ENCODE results near the gene GDI1.
A peak's percentile ranks its signal among the peaks of the same experiment; 100 is the strongest.

Gene GDI1

DNA sequence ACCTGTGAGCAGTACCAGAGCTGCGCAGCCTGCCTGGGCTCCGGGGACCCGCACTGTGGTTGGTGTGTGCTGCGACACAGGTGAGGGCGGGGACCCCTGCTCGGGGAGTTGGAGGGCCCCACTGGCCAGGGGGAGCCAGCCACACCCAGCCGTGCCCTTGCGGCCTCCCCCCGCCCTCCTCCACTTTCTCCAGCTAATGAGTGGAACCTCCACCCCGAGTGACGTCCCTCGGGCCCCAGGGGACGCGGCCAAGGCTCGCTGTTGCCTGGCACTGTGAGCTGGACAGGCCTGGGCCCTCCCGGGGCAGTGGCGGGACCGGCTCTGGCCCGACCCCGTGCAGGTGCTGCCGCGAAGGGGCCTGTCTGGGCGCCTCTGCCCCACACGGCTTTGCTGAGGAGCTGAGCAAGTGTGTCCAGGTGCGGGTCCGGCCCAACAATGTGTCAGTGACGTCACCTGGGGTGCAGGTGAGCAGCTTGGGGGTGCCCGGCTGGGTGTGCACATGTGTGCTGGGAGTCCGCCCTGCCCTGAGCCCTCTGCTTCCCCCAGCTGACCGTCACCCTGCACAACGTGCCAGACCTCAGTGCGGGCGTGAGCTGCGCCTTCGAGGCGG, 26.8 kb downstream of the GDI1 start:
- DNase-seq, result no peak

- no peak for DNase-seq
Observed at GRCh38 chrX:154464806-154465365, 27.9 kb downstream of the GDI1 start.

GRCh38 chrX:154465601-154466000, 28.6 kb downstream of the GDI1 start:
- DNase-seq, result no peak

DNA sequence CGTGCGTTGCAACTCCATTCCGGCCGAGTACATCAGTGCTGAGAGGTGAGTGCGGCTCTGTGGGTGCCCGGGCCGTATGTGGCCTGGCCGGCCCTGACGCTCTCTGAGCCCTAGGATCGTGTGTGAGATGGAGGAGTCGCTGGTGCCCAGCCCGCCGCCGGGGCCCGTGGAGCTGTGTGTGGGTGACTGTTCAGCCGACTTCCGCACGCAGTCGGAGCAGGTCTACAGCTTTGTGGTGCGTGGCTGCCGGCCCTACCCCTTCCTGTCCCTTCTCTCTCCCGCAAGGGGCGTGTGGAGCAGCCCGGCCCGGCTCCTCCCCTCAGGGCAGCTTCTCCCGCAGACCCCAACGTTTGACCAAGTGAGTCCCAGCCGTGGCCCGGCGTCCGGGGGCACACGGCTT, 29.1 kb downstream of the GDI1 start:
- DNase-seq, result no peak

DNA sequence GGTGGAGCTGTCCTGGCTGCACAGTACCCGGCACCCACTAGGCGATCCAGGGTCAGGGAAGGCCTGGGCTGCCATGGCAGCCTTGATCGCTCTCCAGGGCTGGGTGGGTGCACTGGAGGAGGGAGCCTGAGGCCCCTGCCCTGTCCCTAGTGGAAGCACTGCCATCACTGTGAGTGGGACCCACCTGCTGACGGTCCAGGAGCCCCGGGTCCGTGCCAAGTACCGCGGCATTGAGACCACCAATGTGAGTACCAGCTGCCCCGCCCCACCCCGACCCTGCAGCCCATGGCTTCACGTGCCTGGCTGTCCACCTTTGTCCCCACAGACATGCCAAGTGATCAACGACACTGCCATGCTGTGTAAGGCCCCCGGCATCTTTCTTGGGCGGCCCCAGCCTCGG, 30.0 kb downstream of the GDI1 start:
- DNase-seq, result no peak

- no peak for DNase-seq
Observed at GRCh38 chrX:154467556-154467955, 30.6 kb downstream of the GDI1 start.

GRCh38 chrX:154468217-154468616, 31.3 kb downstream of the GDI1 start:
- DNase-seq, result no peak

DNA sequence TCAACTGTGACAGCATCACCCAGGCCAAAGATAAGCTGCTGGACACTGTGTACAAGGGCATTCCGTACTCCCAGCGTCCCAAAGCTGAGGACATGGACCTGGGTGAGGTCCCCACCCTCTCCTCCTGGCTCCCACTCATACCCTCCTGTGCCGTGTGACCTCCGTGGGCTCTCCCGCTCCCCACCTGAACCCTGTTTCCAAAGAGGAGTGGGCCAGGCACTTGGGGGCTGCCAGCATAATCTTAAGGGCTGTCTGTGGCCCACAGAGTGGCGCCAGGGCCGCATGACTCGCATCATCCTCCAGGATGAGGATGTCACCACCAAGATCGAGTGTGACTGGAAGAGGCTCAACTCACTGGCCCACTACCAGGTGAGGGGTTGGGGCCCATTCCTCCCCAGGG, 32.2 kb downstream of the GDI1 start:
- no peak for DNase-seq

GRCh38 chrX:154469880-154470279, 32.9 kb downstream of the GDI1 start:
- no peak for DNase-seq

DNA sequence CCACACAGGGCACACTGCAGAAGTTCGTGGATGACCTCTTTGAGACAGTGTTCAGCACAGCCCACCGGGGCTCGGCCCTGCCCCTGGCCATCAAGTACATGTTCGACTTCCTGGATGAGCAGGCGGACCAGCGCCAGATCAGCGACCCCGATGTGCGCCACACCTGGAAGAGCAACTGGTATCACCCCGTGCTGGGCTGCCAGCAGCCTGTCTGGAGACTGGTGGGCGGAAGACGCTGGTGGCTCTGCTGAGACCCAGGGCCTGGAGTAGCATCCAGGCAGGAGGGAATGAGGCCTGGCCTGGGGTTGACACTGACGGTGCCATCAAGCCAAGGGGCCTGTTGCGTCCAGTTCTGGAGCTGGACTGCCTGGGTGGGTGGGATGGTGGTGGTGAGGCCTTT, 33.5 kb downstream of the GDI1 start:
- DNase-seq, result no peak

DNA sequence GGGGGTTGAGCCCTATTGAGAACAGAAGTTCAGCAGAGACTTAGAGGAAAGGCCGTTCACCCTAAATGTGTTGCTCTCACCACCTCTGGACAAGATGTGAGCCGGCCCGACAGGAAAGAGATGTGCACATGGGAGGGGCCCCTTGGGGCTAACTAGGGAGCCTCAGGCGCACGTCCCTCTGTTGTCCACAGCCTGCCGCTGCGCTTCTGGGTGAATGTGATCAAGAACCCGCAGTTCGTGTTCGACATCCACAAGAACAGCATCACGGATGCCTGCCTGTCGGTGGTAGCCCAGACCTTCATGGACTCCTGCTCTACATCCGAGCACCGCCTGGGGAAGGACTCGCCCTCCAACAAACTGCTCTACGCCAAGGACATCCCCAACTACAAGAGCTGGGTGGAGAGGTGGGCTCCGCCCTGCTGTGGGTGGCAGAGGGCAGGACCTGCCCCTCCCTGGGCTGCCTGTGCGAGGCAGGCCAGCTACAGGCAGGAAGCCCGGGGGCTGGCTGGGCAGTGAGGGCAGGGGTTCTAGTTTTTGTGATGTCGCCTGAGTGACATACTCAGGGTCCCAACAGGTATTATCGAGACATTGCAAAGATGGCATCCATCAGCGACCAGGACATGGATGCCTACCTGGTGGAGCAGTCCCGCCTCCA, 34.1 kb downstream of the GDI1 start:
- DNase-seq, result no peak

GRCh38 chrX:154471839-154472684, 35.1 kb downstream of the GDI1 start:
- no peak for DNase-seq

- no peak for DNase-seq
Observed at GRCh38 chrX:154472685-154473632, 36.0 kb downstream of the GDI1 start.

DNA sequence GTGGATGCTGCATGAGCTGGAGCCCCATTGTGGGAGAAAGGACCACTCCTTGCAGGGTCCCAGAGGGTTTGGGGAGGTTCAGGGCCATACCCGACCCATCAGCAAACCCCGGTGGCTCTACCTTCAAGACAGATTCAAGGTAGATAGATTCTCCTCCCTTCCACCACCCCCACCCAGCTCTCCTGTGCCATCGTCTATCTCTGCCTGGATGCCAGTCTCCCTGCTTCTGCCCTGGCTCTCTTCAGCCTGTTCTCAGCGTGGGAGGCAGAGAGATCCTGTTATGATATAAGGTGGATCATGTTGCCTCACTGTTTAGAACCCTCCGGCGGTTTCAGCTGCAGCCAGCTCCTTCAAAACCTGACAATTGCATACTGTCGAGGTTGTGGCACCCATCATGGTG, 36.7 kb downstream of the GDI1 start:
- DNase-seq, result no peak

- DNase-seq, result no peak
Observed at GRCh38 chrX:154476821-154477220, 39.9 kb downstream of the GDI1 start.

DNA sequence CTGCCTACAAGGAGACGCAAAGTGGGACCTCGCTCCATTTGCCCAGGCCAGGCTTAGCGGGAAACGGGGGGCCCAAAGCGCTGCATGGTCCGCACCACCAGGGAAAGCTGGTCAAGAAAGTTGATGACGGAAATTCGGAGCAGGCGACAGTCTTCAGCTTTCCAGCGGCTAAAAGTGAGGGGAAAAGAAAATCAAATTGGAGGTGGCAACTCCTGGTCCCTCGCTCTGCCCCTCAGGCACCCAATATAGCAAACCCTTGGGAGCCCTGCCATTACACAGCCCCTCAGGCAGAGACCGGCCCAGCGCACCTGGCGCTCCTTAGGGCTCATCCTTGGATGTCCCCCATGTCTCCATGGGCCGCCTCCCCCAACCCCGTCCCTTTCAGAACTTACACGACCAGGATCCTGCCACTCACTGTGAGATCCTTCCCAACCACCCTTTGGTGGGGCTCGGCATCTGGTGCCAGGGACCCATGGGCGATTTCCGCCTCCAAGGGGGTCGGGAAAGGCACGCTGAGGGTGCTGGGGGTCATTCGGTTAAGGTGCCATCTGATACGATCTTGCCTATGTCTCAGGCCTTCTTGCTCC, 41.0 kb downstream of the GDI1 start:
- DNase-seq, result no peak

DNA sequence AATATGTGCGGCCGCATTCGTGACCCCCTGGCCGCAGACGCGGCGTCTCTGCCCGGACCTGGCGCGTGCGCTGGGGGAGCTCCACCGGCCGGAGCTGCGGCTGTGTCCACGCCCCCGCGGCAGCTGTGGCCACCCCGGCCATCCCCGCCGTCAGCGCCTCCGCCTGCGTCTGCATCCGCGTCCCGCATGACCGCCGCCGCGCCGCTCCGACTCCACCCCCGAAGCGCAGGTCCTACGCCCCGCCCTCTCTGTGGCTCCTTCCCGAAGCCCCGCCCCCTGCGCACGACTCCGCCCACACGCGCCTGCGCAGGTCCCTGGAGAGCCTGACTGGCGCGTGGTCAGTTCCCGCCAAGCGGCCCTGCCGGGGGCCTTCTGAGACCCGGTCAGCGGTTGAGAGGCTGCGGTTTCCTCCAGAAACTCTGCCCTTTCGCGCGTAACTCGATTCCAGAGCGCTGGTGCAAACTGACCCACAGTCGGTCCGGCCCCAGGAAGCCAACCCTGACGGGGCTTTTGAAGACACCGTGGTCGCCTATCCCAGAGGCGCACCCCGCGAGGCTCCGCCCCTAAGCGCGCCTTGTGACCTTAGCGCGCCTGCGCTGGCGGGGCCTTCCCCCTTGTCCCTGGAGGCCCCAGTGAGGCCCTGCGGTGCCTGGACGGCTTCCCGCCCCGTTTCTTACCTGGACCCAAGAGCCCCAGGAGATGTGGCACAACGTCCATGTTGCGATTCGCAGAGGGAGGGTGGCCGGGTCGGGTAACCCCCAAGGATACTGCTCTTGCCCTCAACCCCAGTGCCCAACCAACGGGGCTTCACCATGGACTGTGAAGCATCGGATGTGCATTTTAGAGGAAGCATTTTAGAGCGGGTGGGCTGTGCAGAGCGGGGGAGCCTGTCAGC, 42.0 kb downstream of the GDI1 start, which contains the start of gene LAGE3:
TSS of gene LAGE3 (minus strand) at position 554 of the 895 bp plus-strand sequence. CDS start at position 188, 366 bp downstream.
- peak; percentile 86 to 91 for DNase-seq

GRCh38 chrX:154481195-154481594, 44.2 kb downstream of the GDI1 start:
- no peak for DNase-seq

GRCh38 chrX:154481911-154482601, 45.1 kb downstream of the GDI1 start:
- DNase-seq, result no peak

DNA sequence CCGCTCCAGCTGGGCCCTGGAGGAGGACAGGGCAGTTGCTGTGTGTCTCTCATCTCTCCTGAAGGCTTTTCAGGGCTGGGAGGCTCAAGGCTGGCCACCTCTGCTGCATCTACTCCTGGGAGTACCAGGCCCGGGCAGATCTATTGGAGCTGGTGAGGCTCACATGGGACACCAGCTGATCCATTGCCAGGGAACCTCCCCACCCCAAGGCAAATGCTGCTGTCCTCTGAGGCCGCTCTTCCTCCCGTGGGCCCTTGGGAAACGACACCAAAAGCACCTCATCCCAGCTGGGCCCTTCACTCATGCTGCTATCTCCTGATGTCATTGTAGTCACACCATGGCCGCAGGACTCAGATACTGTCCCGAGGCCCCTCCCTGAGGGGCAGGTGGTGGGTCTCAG, 45.8 kb downstream of the GDI1 start:
- DNase-seq, result no peak

Data from inflammatory macrophage treated with lipopolysaccharide for 1 hour (primary cell).